ENCODE data around the gene LPAR6.

LPAR6 gene

GRCh38 chr13:48415516-48415915 is 2.6 kb upstream of the LPAR6 start:
- DNase-seq (ENCODE audit: low read depth, low spot score), result no peak

GRCh38 chr13:48414501-48414900 is 1.6 kb upstream of the LPAR6 start:
- DNase-seq (ENCODE audit: low read depth, low spot score), result no peak

DNA sequence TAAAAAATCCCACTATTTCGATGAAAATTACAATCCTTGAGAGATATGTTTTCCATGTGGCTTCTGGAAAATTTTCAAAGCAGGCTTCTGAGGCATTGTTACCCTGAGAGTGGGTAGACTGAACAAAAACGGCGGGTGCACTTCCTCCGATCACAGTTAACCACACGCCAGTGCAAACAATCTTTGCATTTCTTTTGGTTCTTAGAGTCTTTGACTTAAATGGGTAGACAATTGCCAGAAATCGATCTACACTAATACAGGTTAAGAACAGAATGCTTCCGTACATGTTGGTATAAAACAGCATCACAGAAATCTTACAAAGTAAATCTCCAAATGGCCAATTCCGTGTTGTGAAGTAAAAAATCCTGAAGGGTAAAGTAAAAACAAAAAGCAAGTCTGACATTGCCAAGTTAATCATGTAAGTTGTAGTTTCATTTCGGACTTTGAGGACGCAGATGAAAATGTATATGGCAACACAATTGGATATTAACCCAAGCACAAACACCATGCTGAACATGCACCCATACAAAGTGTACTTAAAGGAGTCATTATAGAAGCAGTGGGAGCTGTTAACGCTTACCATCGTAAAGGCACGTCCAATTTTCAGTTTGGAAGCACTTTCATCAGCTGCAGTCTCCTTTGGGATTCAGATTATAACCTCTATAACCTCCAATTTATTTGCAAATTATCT is 927 bp downstream of the LPAR6 start:
- no peak for DNase-seq (ENCODE audit: low read depth, low spot score)

GRCh38 chr13:48411147-48411794 is 1.6 kb downstream of the LPAR6 start:
- DNase-seq (ENCODE audit: low read depth, low spot score), result no peak

DNA sequence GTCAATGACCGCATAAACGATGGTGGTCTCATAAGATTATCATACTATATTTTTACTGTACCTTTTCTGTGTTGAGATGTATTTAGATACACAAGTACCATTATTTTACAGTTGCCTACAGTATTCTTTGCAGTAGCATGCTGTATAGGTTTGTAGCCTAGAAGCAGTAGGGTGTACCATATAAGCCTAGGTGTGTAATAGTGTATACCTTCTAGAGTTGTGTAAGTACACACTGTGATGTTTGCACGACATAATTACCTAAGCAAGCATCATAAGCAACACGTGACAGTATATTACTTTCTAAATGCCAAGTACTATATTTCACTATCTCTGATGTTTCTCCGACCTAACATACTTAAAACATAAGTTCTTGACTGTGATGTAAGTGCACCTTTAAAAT is 2.7 kb downstream of the LPAR6 start:
- no peak for DNase-seq (ENCODE audit: low read depth, low spot score)

GRCh38 chr13:48405875-48406274 is 7.0 kb downstream of the LPAR6 start:
- DNase-seq (ENCODE audit: low read depth, low spot score), result no peak

GRCh38 chr13:48404952-48405351 is 8.0 kb downstream of the LPAR6 start:
- no peak for DNase-seq (ENCODE audit: low read depth, low spot score)

- DNase-seq (ENCODE audit: low read depth, low spot score), result no peak
Observed at GRCh38 chr13:48403913-48404312, 9.0 kb downstream of the LPAR6 start.

DNA sequence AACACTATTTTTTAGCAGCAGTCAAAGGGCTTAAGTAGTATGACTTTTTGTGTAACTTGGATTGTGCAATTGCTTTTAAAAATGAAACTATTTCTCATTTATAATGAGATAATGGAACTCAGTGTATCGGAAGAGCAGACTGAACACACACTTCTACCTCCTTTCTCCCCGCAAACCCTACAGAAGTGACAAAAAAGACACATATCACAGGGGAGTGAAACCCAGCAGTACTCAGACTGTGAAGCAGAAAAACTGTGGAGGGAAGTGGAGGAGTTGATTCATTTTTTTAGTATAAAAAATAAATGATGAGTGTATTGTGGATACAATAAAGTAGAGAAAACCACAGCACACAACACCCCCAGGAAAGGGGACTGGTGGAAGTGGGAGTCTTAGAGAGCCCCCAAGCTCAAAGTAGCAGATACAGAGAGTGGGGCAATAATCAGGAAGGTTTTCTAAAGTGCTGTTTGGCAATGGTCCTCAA is 9.7 kb downstream of the LPAR6 start:
- no peak for DNase-seq (ENCODE audit: low read depth, low spot score)

GRCh38 chr13:48402325-48402932 is 10.5 kb downstream of the LPAR6 start:
- DNase-seq (ENCODE audit: low read depth, low spot score), result no peak

- no peak for DNase-seq (ENCODE audit: low read depth, low spot score)
Observed at GRCh38 chr13:48401480-48401879, 11.4 kb downstream of the LPAR6 start.

DNA sequence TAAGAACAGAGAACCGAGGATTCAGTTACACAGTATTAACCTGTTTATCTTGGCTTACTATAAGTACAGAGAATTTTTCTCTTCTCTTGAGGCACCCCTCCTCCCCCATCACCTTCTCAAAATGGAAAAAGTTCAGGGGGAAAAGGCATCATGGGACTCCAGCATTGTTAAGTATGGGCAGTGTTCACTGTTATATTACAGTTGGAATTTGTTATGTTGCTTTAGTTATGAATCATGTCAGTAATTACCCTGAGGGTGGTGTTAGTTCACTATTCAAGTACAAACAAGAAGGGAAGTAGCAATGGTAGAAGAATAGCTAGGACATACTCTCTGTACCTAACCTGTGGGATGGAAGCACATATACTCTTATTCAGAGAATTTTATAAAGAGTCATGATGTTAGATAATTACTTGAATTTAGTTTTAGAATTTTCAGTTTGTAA is 12.0 kb downstream of the LPAR6 start:
- no peak for DNase-seq (ENCODE audit: low read depth, low spot score)

DNA sequence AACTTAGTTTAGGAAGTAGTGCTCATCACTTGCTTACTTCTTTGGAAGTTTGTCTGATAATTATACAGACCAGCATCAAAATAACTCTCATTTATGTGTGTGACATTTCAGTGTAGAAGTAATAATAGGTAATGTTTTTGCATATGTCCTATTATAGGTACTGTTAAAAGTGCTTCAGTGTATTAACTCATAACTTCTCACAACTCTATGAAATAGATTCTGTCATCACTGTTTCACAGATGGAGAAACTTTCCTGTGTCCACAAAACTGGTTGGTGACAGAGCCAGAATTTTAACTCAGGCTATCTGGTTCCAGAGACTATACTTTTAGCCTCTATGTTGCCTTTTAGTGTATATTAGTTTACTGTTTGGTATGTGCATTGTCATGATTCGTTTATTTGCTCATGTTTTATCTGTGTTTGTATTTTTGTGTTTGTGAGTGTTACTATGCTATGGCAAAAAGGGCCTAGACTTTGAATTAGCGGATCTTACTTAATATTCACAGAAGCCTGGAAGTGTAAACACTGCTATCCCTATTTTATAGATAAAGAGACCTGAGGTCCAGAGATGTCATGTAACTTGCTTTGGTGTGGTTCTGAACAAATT is 12.7 kb downstream of the LPAR6 start:
- no peak for DNase-seq (ENCODE audit: low read depth, low spot score)

GRCh38 chr13:48398450-48399095 is 14.3 kb downstream of the LPAR6 start:
- DNase-seq (ENCODE audit: low read depth, low spot score), result no peak

- DNase-seq (ENCODE audit: low read depth, low spot score), result no peak
Observed at GRCh38 chr13:48397744-48398143, 15.2 kb downstream of the LPAR6 start.

- no peak for DNase-seq (ENCODE audit: low read depth, low spot score)
Observed at GRCh38 chr13:48393698-48394085, 19.2 kb downstream of the LPAR6 start.

DNA sequence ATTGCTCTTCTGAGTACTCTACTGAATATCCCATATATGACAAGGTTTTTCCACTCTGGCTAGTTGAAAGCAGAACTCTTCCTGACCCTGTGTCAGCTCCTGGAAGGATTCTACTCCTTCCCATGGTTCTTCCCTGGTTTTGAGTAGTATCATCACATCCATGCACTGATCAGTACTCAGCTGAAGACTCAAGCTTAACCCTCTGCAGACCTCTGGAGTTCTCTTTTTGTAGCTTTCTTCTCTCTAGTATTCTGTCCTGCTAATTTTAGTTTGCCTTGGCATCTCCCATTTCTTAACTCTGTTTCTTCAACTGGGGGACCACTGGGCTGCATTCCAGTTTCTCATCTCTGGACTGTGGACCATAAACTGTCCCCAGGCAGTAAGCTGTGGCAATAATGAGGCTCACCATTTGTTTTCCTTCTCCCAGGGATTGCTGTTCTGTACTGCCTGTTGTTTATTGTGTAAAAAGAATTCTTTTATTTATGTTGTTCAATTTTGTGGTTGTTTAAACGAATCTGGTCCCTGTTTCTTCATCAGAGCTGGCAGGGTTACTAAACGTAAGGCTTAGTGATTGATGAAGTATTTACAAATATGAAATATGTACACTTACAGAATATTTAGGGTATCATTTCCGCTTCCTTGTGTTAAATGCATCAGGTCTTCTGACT is 19.7 kb downstream of the LPAR6 start:
- no peak for DNase-seq (ENCODE audit: low read depth, low spot score)

- no peak for DNase-seq (ENCODE audit: low read depth, low spot score)
Observed at GRCh38 chr13:48391257-48391656, 21.7 kb downstream of the LPAR6 start.

DNA sequence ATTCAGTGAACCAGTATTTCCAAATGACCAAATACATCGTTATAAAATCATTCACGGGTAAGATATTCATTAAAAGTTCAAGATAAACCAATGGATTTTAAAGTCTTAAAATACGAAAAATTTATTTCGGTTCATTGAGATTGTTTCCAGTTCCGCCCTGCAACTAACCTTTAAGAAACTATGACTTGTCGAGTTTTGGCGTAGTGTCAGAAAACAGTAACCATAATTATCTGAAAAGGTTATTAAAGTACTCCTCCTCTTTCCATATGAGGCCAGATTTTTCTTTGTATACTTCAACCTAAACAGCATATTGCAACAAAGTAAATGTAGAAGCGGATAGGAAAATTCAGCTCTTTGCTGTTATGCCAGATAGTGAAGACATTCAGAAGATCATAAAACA is 26.1 kb downstream of the LPAR6 start:
- DNase-seq (ENCODE audit: low read depth, low spot score), result no peak

- no peak for DNase-seq (ENCODE audit: low read depth, low spot score)
Observed at GRCh38 chr13:48383384-48383783, 29.5 kb downstream of the LPAR6 start.

GRCh38 chr13:48380581-48380980 is 32.3 kb downstream of the LPAR6 start:
- no peak for DNase-seq (ENCODE audit: low read depth, low spot score)
